ENCODE measurements around the gene WDFY4. TPM values are rescaled to one million over a fixed set of nuclear protein-coding genes. Genes with fewer than 3 reads are reported as not detected.

Gene WDFY4
- polyA plus RNA-seq, 4 donors = 1.3 to 2.1 (median 1.7) TPM

DNA sequence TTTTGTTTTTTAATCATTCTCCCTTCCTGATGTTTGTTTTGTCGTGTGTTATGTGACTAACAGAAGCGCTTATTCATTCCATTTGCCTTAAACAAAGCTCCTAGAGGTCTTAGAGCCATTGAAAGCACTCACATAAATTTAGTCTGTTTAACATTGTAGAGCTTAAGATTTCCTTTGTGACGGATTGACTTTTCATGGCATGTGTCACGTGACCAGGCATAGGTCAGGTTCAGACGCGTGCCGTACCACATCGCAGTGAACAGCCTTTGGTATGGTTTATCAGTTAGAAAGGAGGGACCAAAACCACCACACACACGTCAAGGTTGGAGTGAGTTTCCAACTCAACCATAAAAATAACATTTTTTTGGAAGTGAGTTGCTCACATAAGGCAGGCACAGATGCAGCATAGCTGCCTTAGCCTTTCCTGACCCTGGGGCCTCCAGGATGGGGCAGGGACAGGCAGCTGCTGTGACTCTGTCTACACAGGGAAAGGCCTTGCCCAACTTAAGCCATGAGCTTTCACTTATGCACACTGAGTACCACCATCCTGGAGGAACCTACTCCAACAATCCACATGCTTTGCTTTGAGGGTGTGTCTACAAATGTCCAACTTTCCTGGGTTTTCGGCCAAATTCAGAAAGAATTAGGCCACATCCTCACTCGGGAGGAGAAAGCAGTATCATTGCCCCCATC, 55.5 kb downstream of the WDFY4 start:
- DNase-seq (ENCODE audit: low read depth in 4 of 4, low spot score in 3 of 4) = no peak

DNA sequence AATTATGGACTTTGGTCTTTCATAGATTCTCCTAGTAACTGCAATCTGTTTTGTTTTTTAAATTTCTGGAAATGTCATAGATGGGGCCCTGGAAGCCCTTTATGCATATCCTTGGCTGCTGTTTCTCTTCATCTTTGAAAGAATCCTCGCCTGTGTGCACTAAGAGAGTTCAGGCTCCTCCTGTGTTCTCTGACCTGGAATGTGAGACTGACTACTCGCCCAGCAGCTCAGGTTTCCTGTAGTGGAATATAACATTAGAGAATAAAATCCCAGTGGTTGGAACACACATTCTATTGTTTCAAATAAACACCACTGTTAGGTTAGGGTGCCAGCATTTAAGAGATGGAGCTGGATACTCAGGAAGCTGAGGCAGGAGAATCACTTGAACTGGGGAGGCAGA, 56.3 kb downstream of the WDFY4 start:
- DNase-seq (ENCODE audit: low read depth in 4 of 4, low spot score in 3 of 4) = no peak

DNA sequence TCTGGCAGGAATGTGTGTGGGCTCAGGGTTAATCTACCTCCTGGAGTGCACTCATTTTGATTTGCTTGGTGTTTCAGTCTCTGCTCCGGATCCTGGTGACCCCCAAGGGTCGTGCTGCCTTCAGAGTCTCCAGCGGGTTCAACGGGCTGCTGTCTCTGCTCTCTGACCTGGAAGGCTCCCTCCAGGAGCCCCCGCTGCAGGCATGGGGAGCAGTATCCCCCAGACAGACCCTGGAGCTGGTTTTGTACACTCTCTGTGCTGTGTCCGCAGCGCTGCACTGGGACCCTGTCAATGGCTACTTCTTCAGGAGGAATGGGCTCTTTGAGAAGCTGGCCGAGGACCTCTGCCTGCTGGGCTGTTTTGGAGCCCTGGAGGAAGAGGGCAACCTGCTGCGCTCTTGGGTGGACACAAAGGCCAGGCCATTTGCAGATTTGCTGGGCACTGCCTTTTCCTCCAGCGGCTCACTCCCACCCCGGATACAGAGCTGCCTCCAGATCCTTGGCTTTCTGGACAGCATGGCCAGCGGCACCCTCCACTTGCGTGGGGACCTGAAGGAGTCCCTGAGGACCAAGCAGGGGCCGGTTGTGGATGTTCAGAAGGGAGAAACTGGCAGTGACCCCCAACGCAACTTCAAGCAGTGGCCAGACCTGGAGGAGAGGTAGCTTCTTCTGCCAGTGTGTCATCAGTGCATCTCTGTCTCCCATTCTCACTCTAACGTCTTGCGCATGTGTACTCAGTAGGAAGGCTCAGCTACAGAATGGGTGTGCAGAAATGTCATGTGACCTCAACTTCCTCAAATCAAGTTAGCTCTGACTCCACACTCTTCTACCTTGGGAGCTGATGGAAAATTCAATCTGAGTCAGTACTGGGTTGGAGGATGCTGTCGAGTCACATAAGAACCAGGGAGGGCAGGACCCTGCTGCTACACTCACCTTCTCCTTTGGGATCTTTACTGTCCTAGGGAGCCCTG, 58.5 kb downstream of the WDFY4 start:
- no peak for DNase-seq (ENCODE audit: low read depth in 4 of 4, low spot score in 3 of 4)

DNA sequence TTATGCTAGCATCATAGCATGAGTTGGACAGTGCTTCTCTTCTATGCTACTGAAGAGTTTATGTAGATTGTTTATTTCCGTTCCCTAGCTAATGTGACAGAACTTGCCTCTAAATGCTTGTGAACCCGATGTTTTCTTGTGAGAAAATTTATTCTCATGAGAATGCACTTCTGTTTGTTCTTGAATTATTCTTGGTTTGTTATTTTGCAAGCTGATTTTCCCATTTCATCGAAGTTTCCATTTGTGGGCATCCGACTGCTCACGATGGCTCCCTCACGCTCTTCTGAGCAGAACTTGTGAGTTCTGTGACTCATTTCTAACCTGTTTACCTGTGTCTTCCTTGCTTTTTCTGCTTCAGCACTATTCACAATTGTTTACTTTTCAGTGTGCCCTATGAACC, 59.9 kb downstream of the WDFY4 start:
- no peak for DNase-seq (ENCODE audit: low read depth in 4 of 4, low spot score in 3 of 4)

DNA sequence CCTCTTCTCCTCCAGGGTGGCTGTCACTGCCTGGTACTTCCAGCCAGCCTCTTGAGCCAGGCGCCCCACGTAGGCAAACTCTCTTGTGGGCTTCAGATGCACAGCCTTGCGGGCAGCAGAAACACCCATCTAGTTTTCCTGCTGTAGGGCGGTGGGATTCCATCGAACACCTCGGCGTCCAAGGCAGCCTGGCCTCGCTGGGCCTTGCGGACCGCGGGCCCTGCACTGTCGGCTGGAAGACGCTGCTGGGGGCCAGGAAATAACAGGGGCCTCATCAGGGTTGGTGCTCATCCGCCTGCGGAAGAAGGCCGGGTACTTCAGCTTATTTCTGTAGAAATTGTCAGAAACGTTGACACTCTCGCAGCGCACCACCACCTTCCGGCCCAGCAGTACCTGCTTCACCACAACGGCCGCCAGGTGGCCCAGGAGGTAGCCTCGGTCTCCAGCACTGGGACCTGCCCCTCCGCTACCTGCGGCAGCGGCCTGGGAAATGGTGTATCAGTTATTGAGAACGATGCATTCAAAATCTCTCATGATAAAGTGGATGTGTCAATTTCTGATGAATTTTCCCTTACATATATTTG, 61.1 kb downstream of the WDFY4 start:
- DNase-seq (ENCODE audit: low read depth in 4 of 4, low spot score in 3 of 4) = no peak

DNA sequence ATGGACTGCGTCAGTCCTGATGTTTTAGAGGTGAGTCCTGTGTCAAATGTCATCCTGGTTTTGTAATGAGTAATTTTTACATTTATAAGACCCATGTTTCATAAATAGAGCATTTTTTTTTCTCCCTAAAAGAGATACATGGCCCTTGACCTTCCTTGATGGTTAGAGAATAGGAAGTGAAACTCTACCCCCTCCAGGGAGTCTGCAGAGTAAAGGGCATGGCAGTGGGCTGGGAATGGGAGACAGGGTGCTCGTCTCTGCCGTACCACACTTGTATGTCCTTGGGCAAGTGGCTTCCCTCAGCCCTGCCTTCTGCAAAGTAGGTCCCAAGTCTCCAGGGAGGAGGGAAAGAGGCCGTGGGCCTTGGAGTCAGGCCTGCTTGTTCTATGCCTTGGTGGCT, 63.9 kb downstream of the WDFY4 start:
- DNase-seq (ENCODE audit: low read depth in 4 of 4, low spot score in 3 of 4) = no peak

DNA sequence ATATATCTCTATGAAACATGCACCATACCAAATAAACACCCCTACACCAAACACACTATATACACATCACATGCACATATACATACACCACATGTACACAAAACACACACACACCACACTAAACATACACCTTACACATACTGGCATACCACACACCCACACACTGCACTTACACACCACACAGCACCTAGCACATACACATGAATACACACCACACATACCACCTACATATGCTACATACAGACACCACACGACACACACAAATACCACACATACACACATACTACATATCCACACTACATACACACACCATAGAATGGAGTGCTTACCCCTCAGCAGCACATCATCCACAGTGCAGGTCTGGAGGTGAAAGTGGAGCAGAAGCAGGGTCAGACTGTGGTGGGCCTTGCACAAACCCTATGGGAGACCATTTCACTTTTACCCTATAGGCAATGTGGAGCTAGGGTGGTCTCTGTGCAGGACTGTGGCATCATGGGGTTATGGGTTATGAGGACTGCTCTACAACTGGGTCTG, 64.6 kb downstream of the WDFY4 start:
- DNase-seq (ENCODE audit: low read depth in 4 of 4, low spot score in 3 of 4) = no peak

DNA sequence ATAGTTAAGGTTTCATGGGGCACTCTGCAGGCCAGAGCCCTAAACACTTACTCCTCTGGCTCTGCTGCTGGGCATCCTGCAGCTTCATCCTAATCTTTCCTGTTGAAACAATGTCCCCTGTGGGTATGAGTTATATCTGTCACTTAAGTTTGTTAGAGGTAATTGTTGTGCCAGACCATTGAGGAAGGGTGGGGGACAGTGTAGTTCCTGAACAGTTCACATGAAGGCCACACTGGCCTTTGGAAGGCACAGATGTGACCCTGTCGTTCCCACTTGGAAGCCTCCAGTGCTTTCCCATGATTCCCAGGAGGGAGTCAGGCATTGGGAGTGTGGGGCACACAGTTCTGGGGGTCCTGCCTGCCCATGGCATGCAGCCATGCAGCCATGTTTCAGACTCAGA, 65.3 kb downstream of the WDFY4 start:
- no peak for DNase-seq (ENCODE audit: low read depth in 4 of 4, low spot score in 3 of 4)

DNA sequence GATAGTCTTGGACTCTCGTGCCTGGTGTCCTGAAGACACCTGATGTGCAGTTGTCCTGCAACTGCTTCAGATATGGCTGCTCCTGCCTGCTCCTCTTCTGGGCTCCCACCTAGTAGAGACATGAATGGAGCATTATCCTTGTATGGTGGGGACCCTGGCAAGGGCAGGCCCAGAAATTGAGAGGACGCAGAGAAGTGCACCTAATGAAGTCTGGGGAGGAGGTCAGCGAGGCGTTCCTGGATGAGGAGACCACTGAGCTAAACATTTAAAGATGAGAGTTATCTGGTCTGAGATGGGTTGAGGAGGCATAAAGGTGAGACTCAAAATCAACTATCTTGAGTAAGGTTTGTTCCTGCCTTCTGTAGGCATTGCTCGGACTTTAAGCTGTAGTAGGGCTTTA, 66.3 kb downstream of the WDFY4 start:
- DNase-seq (ENCODE audit: low read depth in 4 of 4, low spot score in 3 of 4) = no peak

DNA sequence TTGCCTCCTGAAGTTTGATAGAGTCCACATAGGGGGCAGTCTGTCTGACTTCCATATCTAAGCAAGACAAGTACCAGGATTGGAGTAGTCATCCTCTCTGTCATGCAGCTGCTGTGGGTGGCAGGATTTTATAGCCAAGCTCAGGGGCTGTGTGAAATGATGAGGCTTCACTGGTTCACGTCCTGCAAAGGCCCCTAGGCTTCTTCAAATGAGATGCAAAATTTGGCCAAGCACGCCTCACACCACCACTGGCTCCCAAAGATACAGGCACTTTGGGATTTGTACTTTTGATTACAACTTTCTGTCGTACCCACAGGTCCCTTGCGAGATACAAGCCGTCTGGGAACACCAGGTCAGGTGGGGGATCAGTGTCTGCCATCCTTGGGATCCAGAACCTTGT, 67.1 kb downstream of the WDFY4 start:
- no peak for DNase-seq (ENCODE audit: low read depth in 4 of 4, low spot score in 3 of 4)

DNA sequence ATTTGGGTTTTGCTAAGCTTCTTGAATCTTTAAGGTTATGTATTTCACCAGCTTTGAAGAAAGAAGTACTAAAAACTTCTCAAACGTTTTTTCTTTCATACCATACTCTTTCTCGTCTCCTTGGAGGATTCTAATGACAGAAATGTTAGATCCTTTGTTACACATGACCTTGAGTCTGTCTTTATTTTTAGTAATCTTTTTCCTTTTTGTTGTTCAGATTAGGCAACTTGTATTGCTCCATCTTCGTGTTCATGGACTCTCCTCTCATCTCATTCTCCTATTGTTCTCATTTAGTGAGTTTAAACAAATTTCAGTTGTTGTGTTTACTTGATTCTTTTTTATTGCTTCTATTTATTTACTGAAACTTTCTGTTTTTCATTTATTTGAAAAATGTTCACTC, 73.7 kb downstream of the WDFY4 start:
- no peak for DNase-seq (ENCODE audit: low read depth in 4 of 4, low spot score in 3 of 4)

DNA sequence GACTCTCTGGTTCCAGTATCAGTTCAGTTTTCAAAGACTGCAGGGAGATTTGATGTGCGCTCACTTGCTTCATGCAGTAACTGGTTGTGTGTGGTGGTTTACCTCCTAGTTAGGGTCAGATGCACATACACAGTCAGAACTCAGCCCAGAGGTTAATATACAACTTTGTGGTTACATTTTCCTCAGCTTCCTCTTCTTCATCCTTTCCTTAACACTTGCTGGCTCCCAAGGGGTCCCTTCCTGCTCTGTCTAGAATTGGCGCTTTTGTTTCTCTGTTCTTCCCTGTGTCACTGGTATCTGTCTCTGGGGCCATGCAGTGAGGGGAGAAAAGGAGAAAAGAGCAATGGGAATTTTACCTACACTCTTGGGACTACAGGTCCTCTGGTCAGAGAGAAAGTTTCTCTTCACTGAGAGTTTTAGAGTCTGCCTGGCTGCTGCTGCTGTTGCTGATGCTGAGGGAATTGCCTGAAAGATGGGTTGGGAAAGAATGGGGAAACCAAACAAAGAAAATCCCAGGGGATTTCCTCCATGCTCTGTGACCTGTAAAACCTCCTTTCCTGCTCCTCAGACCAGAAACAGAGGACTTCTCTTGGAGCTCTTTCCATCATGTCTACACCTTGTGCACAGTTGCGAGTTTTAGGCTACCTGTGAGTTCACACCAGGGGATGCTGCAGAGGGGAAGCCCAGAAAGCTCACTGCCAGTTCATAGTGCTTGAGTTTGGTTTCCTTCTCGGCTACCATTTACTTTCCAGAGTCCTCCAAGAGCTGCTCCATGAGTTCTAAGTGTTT, 74.6 kb downstream of the WDFY4 start:
- DNase-seq (ENCODE audit: low read depth in 4 of 4, low spot score in 3 of 4) = no peak

DNA sequence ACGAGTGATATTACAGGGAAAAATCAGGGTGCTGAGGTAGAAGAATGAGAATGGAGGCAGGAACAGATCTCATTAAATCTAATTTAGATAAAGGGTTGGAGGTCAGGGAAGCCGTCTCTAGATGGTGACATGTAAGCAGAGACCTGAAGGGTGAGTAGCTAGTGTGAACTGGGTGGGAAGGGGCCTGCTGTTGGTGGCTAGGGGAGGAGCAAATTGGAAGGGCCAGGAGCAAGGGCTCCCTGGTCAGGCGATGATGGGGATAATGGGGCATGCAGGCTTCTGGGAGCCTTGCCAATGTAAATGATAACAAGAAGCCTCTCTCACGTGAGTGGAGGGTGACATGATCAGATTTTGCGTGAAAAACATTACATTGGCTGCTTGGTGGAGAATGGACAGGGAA, 76.3 kb downstream of the WDFY4 start:
- no peak for DNase-seq (ENCODE audit: low read depth in 4 of 4, low spot score in 3 of 4)

DNA sequence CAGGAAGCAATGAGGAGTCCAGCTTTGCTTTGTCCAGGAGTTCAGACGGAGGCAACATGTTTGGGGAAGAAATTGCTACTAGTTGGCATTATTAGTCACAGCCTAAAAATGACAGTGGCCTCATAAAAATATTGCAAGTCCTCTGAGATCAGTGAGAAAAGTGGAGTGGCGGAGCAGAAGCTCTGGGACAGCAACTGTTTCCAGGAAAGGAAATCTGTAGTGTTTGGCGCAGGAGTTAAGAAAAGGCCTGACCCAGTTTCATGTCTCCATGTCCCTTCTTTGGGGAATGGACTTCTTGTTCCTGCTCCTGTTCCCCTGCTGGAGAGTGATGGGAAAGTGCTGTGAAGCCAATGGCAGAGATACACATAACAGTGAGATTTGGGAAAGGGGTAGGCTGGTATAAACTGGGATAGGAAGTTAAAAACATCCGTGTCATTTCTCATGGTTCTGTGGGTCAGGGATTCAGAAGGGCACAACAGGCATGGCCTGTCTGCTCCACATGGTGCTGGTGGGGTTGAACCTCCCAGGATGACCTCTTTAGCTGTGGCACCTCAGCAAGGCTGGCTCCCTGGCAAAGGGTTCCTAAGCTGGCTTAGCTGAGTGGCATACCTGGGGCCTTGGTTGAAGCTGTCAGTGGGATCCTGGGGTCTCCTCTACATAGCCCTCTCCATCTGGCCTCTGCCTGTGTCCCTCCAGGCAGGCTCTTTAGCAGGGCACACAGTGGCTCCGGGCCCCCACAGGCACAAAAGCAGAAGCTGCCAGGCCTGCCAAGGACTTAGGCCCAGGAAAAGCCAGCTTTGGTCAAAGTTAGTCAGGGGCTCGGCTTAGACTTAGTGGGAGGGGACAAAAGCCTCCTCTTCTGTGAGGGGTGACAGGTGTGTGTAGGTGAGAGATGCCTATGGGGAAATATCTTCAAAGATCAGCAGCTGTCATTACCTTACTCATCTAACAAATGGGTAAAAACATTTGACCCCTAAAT, 77.7 kb downstream of the WDFY4 start:
- DNase-seq (ENCODE audit: low read depth in 4 of 4, low spot score in 3 of 4) = no peak

DNA sequence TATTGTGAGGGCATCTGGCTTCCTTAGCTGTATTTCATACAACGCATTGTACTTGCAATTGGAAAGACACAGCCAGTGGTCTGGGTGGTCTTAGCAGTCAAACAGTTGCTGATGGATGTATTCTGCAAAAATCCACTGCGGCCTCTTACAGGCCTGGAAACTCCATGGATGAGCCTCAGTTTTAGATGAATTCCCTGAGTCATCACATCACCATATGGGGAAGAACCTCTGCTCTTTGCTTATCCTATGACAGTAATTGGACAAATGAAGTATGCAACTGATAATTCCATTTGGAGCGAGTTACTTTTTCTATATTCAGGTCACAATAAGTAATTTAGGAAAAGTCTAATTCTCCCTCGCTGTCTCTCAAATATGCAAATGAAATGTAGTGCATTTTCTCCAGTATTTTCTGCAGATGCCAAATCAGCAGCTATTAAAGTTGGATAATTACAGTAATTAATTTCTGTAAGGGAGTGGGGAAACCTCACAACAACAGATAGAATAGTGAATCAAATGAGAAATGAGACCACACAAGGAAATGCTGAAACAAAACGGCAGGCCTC, 78.8 kb downstream of the WDFY4 start:
- DNase-seq (ENCODE audit: low read depth in 4 of 4, low spot score in 3 of 4) = no peak

DNA sequence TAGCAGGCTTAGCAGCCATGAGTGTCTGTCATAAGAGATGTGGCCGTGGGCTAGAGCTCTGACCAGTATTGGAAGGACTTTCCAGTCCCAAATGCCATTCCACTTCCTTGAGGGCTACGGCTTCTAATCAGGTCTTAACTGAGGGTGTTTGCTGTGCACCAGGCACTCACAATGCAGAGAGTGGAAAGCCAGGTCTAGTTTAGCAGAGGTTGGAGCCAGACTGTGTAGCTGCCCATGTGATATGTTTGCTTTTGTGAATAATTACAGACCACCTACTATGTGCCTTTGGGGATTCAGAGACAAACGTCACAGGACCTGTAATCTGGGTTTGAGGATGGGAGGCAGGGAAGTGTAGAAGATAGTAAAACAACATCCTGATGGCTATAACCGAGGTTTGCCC, 79.8 kb downstream of the WDFY4 start:
- DNase-seq (ENCODE audit: low read depth in 4 of 4, low spot score in 3 of 4) = no peak

DNA sequence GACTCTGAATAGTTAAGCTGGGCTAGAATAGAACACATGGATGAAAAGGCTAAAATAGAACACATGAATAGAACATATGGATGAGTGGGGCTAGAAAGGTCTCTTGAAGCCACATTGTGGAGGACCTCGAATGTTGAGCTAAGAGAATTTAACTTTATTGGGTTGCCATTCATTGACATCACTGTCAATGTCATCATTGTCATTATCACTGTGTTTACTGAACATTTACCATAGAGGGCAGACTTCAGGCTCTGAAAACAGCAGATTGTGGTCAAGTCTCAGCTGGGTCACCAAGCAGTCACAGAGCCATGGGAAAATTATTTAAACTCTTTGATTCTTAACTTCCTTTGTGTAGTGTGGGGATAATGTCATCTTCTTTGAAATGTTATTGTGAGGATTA, 80.4 kb downstream of the WDFY4 start:
- DNase-seq (ENCODE audit: low read depth in 4 of 4, low spot score in 3 of 4) = no peak

DNA sequence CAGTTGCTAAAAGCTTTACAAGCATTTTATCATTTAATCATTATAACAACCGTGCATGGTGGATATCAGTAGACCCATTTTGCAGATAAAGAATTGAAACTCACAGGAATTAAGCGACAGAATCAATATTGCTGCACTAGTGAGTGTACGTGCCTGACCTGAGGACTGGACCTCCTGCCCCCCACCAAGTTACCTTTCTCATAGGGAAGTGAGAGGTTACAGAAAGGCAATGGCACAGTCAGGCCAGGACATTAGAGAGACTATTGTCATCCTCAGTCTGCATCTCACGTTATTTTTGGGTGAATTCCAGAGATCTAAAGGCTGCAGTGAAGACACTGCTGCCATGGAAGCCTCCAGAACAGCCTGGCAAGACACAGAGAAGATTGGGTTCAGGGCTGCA, 80.9 kb downstream of the WDFY4 start:
- DNase-seq (ENCODE audit: low read depth in 4 of 4, low spot score in 3 of 4) = no peak
